ENCODE measurements around the gene MEF2C. TPM values are rescaled to one million over a fixed set of nuclear protein-coding genes. Genes with fewer than 3 reads are reported as not detected.
A peak's percentile ranks its signal among the peaks of the same experiment; 100 is the strongest.

MEF2C gene
- total RNA-seq, 3 donors from 2014 or later (not counting 1 experiment from before 2014, with no cell fraction given), result 9.2 to 22.0 (median 18.3) TPM

GRCh38 chr5:88667496-88668201 lies 215.3 kb downstream of the MEF2C start:
- Mint-ChIP-seq H3K27me3 (ENCODE audit: low read depth in 2 of 2) (peaks cover 80 to 94% of the 10 kb centered on the region in 2 donors), H3K9me3 (no peaks in the 10 kb centered on the region), H3K4me3 (peak overlapping the region; percentile 98), H3K4me1 (peaks cover 25 to 31% of the 10 kb centered on the region in 2 donors), H3K27ac (peak overlapping the region in 1 of 2 donors; percentile 33), H3K36me3 (peaks cover 22% of the 10 kb centered on the region)
- Histone ChIP-seq H3K4me3 (ENCODE audit: low read length) (no peak overlapping the region), H3K9me3 (ENCODE audit: control insufficient read depth, insufficient read depth, low read length) (peaks cover 20% of the 10 kb centered on the region), H3K36me3 (ENCODE audit: control insufficient read depth, insufficient read depth, low read length) (no peaks in the 10 kb centered on the region), H3K4me1 (ENCODE audit: control insufficient read depth, insufficient read depth, low read length) (peaks cover 23% of the 10 kb centered on the region), H3K27ac (ENCODE audit: low read length) (no peak overlapping the region), H3K27me3 (ENCODE audit: control insufficient read depth, insufficient read depth, low read length) (peaks cover 97% of the 10 kb centered on the region)
- ATAC-seq, result no peak
- no peak for TF ChIP-seq CTCF (IDR thresholded peaks at IDR 0.05)
- DNase-seq, result no peak
- intact Hi-C loops (cut with micrococcal nuclease), result no loop called here
- 16% methylated on average over 23 of the region's 23 CpGs for WGBS (ENCODE audit: insufficient coverage)

All from natural killer cell (primary cell).